Measurements from ENCODE around the gene GIT1. TPM values are rescaled to one million over a fixed set of nuclear protein-coding genes. Genes with fewer than 3 reads are reported as not detected.

Gene GIT1
- total RNA-seq, 1 donor from 2014 or later, result 39.8 TPM

DNA sequence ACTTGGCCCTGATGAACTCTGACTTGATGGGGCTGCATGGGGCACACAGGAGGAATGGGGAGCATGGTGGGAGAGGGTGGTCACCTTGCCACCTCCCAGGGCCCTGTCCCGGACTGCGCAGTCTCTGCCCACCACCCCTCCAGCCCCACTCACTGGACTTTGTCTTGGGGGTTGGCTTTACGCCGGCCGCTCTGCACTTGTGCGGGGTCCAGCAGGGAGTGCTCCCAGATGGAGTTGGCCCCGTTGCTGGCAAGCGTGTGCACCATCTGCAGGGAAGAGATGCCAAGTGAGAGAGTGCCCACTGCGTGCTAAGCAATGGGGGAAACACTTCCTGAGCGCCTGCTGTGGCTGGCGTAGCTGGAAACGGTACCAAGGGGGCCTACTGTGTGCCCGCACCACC is 6.7 kb downstream of the GIT1 start:
- H3K9me3 ChIP-seq, result no peaks in the 10 kb centered on the region
- intact Hi-C loops (cut with DNase I), result loop anchor here (5.0 to 10.0 kb wide), 2 partner anchors 35 to 352 kb away; partner anchors contain the start of gene SSH2
- no peaks in the 10 kb centered on the region for H3K27me3 ChIP-seq
- peaks cover 0 to 9% of the 10 kb centered on the region in 2 donors for H3K36me3 ChIP-seq
- H3K4me1 ChIP-seq, result peaks cover 67% of the 10 kb centered on the region
- H3K4me3 ChIP-seq, result no peak overlapping the region
- H3K27ac ChIP-seq, result no peak overlapping the region
- no peak for DNase-seq (ENCODE audit: extremely low spot score in 2 of 2)
- TF ChIP-seq, protein P1, sequence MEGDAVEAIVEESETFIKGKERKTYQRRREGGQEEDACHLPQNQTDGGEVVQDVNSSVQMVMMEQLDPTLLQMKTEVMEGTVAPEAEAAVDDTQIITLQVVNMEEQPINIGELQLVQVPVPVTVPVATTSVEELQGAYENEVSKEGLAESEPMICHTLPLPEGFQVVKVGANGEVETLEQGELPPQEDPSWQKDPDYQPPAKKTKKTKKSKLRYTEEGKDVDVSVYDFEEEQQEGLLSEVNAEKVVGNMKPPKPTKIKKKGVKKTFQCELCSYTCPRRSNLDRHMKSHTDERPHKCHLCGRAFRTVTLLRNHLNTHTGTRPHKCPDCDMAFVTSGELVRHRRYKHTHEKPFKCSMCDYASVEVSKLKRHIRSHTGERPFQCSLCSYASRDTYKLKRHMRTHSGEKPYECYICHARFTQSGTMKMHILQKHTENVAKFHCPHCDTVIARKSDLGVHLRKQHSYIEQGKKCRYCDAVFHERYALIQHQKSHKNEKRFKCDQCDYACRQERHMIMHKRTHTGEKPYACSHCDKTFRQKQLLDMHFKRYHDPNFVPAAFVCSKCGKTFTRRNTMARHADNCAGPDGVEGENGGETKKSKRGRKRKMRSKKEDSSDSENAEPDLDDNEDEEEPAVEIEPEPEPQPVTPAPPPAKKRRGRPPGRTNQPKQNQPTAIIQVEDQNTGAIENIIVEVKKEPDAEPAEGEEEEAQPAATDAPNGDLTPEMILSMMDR (IDR thresholded peaks at IDR 0.05), result no peak
- TF ChIP-seq POLR2AphosphoS5 (IDR thresholded peaks at IDR 0.05; ENCODE audit: insufficient read depth in 1 of 2, low read depth in 1 of 2) (no peak), POLR2A (IDR thresholded peaks at IDR 0.05) (no peak)

DNA sequence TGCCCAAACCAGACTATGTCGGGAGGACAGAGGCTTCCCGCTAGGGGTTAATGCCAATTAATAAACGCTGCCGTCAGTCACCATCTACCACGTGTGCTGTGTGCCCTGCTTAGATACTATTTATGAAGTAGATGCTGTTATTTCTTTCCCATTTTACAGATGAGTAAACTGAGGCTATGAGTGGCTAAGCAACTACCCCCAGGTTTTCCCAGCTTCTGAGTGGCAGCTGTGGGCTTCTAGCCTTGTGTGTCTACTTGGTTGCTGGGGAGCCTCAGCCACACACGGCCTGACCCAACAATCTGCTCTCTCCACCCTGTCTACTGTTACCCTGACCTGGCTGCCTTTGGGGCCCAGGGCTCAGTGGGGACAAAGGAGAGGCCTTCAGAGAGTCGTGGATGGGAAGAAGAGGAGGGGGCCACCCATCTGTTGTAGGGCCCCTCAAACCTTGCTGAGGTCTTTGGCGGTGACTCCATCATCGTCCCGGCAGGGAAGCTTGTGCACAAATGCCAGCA is 7.1 kb downstream of the GIT1 start:
- no peaks in the 10 kb centered on the region for H3K27me3 ChIP-seq
- H3K4me3 ChIP-seq, result no peak overlapping the region
- no peak for DNase-seq (ENCODE audit: extremely low spot score in 2 of 2)
- H3K9me3 ChIP-seq, result no peaks in the 10 kb centered on the region
- TF ChIP-seq, protein P1 (IDR thresholded peaks at IDR 0.05), result no peak
- TF ChIP-seq POLR2AphosphoS5 (IDR thresholded peaks at IDR 0.05; ENCODE audit: insufficient read depth in 1 of 2, low read depth in 1 of 2), result no peak
- TF ChIP-seq POLR2A (IDR thresholded peaks at IDR 0.05), result no peak
- H3K36me3 ChIP-seq, result peaks cover 0 to 9% of the 10 kb centered on the region in 2 donors
- H3K4me1 ChIP-seq, result peaks cover 67% of the 10 kb centered on the region
- intact Hi-C loops (cut with DNase I), result loop anchor here (5.0 to 10.0 kb wide), 2 partner anchors 35 to 352 kb away; partner anchors contain the start of gene SSH2
- no peak overlapping the region for H3K27ac ChIP-seq

DNA sequence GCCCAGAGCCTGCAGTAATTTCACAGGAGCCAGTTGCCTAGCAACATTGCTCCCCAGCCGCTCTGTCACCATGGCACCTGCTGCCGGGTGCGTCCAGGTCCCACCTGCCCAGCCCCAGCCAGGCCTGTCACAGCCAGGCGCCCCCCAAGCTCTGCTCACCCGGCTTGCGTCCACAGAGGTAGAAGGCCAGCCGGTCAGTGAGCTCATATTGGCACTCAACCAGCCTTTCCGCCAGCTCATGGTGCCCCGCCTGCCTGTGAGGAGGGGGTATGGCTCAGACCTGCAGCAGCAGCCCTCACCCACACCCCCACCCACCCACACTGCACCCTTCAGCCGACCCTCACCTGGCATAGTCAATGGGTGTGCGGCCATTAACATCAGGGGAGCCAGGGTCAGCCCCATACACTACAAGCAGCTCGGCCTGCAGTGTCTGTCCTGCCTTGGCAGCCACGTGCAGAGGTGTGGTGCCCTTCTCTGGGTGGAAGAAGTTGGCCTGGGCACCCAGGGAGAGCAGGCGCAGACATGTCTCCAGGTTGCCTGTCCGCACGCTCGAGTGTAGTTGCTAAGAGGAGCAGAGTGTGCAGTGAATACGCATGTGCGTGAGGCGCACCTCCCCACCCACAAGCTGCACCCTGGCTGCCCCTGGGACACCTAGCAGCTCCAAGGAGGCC is 7.7 kb downstream of the GIT1 start:
- Histone ChIP-seq H3K4me3 (no peak overlapping the region), H3K27ac (peak overlapping the region; percentile 19), H3K27me3 (no peaks in the 10 kb centered on the region), H3K36me3 (peaks cover 0 to 11% of the 10 kb centered on the region in 2 donors), H3K9me3 (no peaks in the 10 kb centered on the region), H3K4me1 (peaks cover 64% of the 10 kb centered on the region)
- intact Hi-C loops (cut with DNase I), result loop anchor here (5.0 to 10.0 kb wide), 2 partner anchors 36 to 353 kb away; partner anchors contain the start of gene SSH2
- TF ChIP-seq, protein P1 (IDR thresholded peaks at IDR 0.05), result no peak
- TF ChIP-seq POLR2AphosphoS5 (IDR thresholded peaks at IDR 0.05; ENCODE audit: insufficient read depth in 1 of 2, low read depth in 1 of 2) (peak in 1 of 2 donors; percentile 26), POLR2A (IDR thresholded peaks at IDR 0.05) (no peak)
- DNase-seq (ENCODE audit: extremely low spot score in 2 of 2), result no peak

DNA sequence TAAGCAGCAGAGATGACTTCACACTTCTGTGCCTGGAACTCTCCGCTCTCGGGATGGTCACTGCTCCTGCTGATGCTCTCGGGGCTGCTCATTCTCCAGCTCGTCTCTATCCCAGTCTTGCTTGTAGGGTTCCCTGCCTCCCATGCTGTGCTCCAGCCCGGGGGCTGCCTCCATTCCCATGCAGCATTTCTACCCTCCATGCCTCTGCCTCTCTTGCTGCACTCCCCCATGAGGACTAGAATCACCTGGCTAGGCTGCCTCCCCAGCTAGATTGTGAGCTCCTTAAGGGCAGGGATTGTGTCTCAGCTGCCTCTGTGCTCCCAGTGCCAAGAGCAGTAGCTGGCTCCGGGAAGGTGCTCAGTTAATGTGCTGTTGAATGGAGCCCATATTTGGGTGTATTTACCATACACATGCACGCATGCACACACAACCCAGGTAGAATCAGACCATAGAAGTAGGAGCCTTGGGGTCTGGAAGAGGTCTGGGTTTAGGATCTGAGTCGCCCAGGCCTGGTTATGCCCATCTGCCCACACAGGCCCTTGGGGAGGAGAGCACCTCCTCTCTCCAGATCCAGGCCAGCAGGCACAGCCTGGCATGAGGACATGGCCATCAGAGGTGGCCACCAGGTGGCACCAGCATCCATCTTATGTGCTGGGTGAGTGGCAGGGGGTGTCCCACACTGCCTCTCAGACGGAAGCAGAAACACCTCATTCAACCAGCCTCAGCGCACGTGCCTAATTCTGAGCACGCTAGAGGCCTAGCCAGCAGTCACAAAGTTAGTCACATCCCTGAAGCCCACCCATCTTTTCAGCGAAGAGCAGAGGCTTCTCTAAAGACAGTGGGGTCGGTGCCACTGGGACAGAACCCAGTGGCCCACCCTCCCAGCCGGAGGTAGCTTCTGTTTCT is 9.3 kb downstream of the GIT1 start:
- Histone ChIP-seq H3K27me3 (no peaks in the 10 kb centered on the region), H3K9me3 (no peaks in the 10 kb centered on the region), H3K27ac (peak overlapping the region; percentile 28), H3K4me1 (peaks cover 61% of the 10 kb centered on the region), H3K36me3 (peaks cover 0 to 27% of the 10 kb centered on the region in 2 donors), H3K4me3 (no peak overlapping the region)
- TF ChIP-seq POLR2A (IDR thresholded peaks at IDR 0.05) (no peak), POLR2AphosphoS5 (IDR thresholded peaks at IDR 0.05; ENCODE audit: insufficient read depth in 1 of 2, low read depth in 1 of 2) (peak; percentile 18 to 29)
- TF ChIP-seq, protein P1 (IDR thresholded peaks at IDR 0.05), result peak; percentile 78 to 92 (median 89)
- intact Hi-C loops (cut with DNase I), result loop anchor here (5.0 to 10.0 kb wide), 3 partner anchors 37 to 355 kb away; partner anchors contain the start of gene SSH2
- no peak for DNase-seq (ENCODE audit: extremely low spot score in 2 of 2)

All from vagina (tissue), 2 donors.